GM04503 (cell line): ENCODE data around the gene SPATA20.

ENCODE experiments used
- DNase-seq: peaks from one replicate; pipeline ENCODE4 v3.0.0-alpha.2; 2012; ENCODE audit warnings: low read depth

SPATA20 gene

GRCh38 chr17:50602836-50603235 lies 55.9 kb downstream of the SPATA20 start:
- DNase-seq = no peak

- no peak for DNase-seq
These were observed 56.4 kb downstream of the SPATA20 start for GRCh38 chr17:50603340-50603739.

GRCh38 chr17:50604513-50604912 lies 57.5 kb downstream of the SPATA20 start:
- DNase-seq = no peak

GRCh38 chr17:50605429-50605828 lies 58.5 kb downstream of the SPATA20 start:
- DNase-seq = no peak
